SIG-M5 treated with dmso at 0.1 percent for 504 hours (cell line): ENCODE measurements around the gene PLCB3.

Source experiments
- DNase-seq: peaks from one replicate; lab custom pipeline; 2025; ENCODE audit not compliant: unreplicated experiment; lab: John Stamatoyannopoulos, UW

The PLCB3 gene

GRCh38 chr11:64251016-64251752, at the start of gene PLCB3:
Gene PLCB3 (plus strand): TSS chr11:64251530. CDS start chr11:64251650, 120 bp downstream.
- no peak for DNase-seq

GRCh38 chr11:64201543-64201942, 49.8 kb upstream of the PLCB3 start:
- DNase-seq, result no peak

- no peak for DNase-seq
Observed at GRCh38 chr11:64202992-64203391, 48.3 kb upstream of the PLCB3 start.

GRCh38 chr11:64203421-64204079, 47.8 kb upstream of the PLCB3 start:
- DNase-seq, result no peak

- DNase-seq, result no peak
Observed at GRCh38 chr11:64204080-64204440, 47.3 kb upstream of the PLCB3 start.

- peak; percentile 89 for DNase-seq
Observed at GRCh38 chr11:64204464-64204989, 46.8 kb upstream of the PLCB3 start.

- DNase-seq, result peak; percentile 60
Observed at GRCh38 chr11:64206457-64207255, 44.7 kb upstream of the PLCB3 start, which contains the start of gene FERMT3. Gene FERMT3 (plus strand): TSS chr11:64206721. CDS start chr11:64207365, 644 bp downstream.

GRCh38 chr11:64207256-64208085, 43.9 kb upstream of the PLCB3 start:
- peak; percentile 90 for DNase-seq

GRCh38 chr11:64208086-64208795, 43.1 kb upstream of the PLCB3 start:
- DNase-seq, result no peak

- no peak for DNase-seq
Observed at GRCh38 chr11:64208796-64209562, 42.4 kb upstream of the PLCB3 start.

GRCh38 chr11:64209563-64209843, 41.8 kb upstream of the PLCB3 start:
- no peak for DNase-seq

- no peak for DNase-seq
Observed at GRCh38 chr11:64210301-64211020, 40.9 kb upstream of the PLCB3 start.

- no peak for DNase-seq
Observed at GRCh38 chr11:64211181-64211872, 40.0 kb upstream of the PLCB3 start.

- no peak for DNase-seq
Observed at GRCh38 chr11:64216879-64217278, 34.5 kb upstream of the PLCB3 start.

- DNase-seq, result no peak
Observed at GRCh38 chr11:64218628-64219353, 32.5 kb upstream of the PLCB3 start.

GRCh38 chr11:64219354-64219684, 32.0 kb upstream of the PLCB3 start:
- no peak for DNase-seq

GRCh38 chr11:64219755-64220154, 31.6 kb upstream of the PLCB3 start:
- no peak for DNase-seq

- DNase-seq, result no peak
Observed at GRCh38 chr11:64220271-64220670, 31.1 kb upstream of the PLCB3 start.
